ENCODE data around the gene PDZRN4. TPM values are rescaled to one million over a fixed set of nuclear protein-coding genes. Genes with fewer than 3 reads are reported as not detected.

PDZRN4 gene
- total RNA-seq, 1 donor from 2014 or later: 2.3 TPM

GRCh38 chr12:41462312-41462711 lies 274.2 kb downstream of the PDZRN4 start:
- Mint-ChIP-seq H3K4me3 (no peak overlapping the region), H3K9me3 (no peaks in the 10 kb centered on the region), H3K4me1 (ENCODE audit: unreplicated experiment) (peaks cover 26% of the 10 kb centered on the region), H3K36me3 (no peaks in the 10 kb centered on the region), H3K27ac (no peak overlapping the region), H3K27me3 (peaks cover 18% of the 10 kb centered on the region)
- no peak for TF ChIP-seq CTCF (conservative IDR thresholded peaks at IDR 0.05)
- DNase-seq (ENCODE audit: extremely low spot score, unreplicated experiment): no peak

- Mint-ChIP-seq H3K36me3 (no peaks in the 10 kb centered on the region), H3K4me3 (no peak overlapping the region), H3K4me1 (ENCODE audit: unreplicated experiment) (peaks cover 14% of the 10 kb centered on the region), H3K9me3 (no peaks in the 10 kb centered on the region), H3K27me3 (peaks cover 3% of the 10 kb centered on the region), H3K27ac (no peak overlapping the region)
- no peak for TF ChIP-seq CTCF (conservative IDR thresholded peaks at IDR 0.05)
- DNase-seq (ENCODE audit: extremely low spot score, unreplicated experiment): no peak
Measured at GRCh38 chr12:41465526-41465925, 277.4 kb downstream of the PDZRN4 start.

DNA sequence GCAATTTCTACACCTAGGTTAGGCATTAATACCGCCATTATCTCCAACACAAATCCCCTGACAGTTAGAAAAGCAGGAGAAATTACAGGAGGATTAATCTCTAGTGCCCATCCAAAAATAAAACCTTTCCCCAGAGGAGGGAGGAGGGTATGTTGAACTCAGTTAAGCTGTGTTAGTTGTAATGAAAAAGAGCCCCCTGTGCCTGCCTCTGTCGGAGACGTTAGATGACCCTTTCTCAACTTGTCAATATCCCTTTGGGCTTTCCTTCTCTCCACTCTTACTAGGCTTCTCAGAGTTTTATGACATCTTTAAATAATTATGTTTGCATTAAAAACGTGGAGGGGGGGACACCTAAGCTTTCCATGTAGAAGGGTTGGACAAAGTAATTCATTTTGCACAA lies 278.2 kb downstream of the PDZRN4 start:
- Mint-ChIP-seq H3K4me1 (ENCODE audit: unreplicated experiment) (peaks cover 14% of the 10 kb centered on the region), H3K36me3 (no peaks in the 10 kb centered on the region), H3K9me3 (no peaks in the 10 kb centered on the region), H3K4me3 (no peak overlapping the region), H3K27me3 (peaks cover 3% of the 10 kb centered on the region), H3K27ac (no peak overlapping the region)
- no peak for DNase-seq (ENCODE audit: extremely low spot score, unreplicated experiment)
- no peak for TF ChIP-seq CTCF (conservative IDR thresholded peaks at IDR 0.05)

- H3K27ac Mint-ChIP-seq: no peak overlapping the region
- DNase-seq (ENCODE audit: extremely low spot score, unreplicated experiment): no peak
- H3K4me1 Mint-ChIP-seq (ENCODE audit: unreplicated experiment): peaks cover 14% of the 10 kb centered on the region
- TF ChIP-seq CTCF (conservative IDR thresholded peaks at IDR 0.05): no peak
- H3K9me3 Mint-ChIP-seq: no peaks in the 10 kb centered on the region
- no peak overlapping the region for H3K4me3 Mint-ChIP-seq
- H3K36me3 Mint-ChIP-seq: no peaks in the 10 kb centered on the region
- peaks cover under 1% of the 10 kb centered on the region for H3K27me3 Mint-ChIP-seq
Measured at GRCh38 chr12:41466802-41467201, 278.7 kb downstream of the PDZRN4 start.

DNA sequence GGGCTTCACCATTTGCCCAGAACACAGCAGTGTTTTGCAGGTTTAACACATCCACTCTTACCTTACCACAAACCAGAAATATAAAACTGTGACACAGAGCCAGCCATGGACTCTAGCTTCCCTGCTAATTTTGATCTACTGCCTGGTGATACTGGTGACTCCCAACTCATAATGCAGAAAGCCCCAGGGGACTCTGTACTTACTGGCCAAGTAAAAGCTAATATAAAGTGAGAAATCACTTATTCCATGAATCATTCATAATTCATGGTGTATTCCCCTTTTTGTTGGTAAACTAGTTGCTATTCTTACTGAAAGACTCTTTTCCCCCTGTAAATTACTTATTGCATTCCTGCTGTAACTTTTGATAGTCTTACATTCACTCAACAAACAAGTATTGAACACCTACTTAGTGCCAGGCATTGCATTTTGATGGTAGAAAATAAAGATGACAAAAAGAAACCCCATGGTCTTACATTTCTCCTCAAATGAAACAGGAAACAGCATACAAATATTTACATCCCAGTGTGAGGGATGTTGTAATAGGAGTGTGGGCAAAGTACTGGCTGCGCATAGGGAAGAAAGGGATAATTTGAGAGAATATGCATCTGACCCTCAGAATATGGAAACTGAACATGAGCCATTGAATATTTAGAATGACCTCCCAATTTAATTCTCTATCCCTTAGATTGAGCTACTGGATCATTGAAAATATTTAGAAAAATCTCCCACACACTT lies 279.6 kb downstream of the PDZRN4 start:
- DNase-seq (ENCODE audit: extremely low spot score, unreplicated experiment): no peak
- no peak for TF ChIP-seq CTCF (conservative IDR thresholded peaks at IDR 0.05)
- H3K27me3 Mint-ChIP-seq: no peaks in the 10 kb centered on the region
- H3K27ac Mint-ChIP-seq: no peak overlapping the region
- H3K4me3 Mint-ChIP-seq: no peak overlapping the region
- H3K9me3 Mint-ChIP-seq: no peaks in the 10 kb centered on the region
- peaks cover 14% of the 10 kb centered on the region for H3K4me1 Mint-ChIP-seq (ENCODE audit: unreplicated experiment)
- no peaks in the 10 kb centered on the region for H3K36me3 Mint-ChIP-seq
